OCI-LY1 (cell line): ENCODE results near the gene PSME3.

Experiments
- H2AFZ ChIP-seq: fragments of 200-600 bp; sonication (generic), shearing (Covaris generic); 2 replicates; pipeline ENCODE4 v1.6.0; 2014; ENCODE audit warnings: antibody characterized with exemption, mild to moderate bottlenecking, low read length
- H3F3A ChIP-seq: fragments of 200-600 bp; sonication (generic), shearing (Covaris generic); 2 replicates; pipeline ENCODE4 v1.6.0; 2014; ENCODE audit warnings: mild to moderate bottlenecking, antibody characterized with exemption, low read length, moderate library complexity; ENCODE audit not compliant: insufficient read depth
- H3K27ac ChIP-seq: fragments of 200-600 bp; sonication (generic); 2 replicates; pipeline ENCODE4 v1.5.1; 2014; ENCODE audit warnings: low read length, mixed run types, mild to moderate bottlenecking, low read depth; ENCODE audit not compliant: poor library complexity, severe bottlenecking
- H3K27me3 ChIP-seq: fragments of 200-600 bp; sonication (generic); 2 replicates; pipeline ENCODE4 v1.6.0; 2014; ENCODE audit warnings: antibody characterized with exemption, mild to moderate bottlenecking, low read length, moderate library complexity; ENCODE audit not compliant: insufficient read depth
- H3K36me3 ChIP-seq: fragments of 200-600 bp; sonication (generic); 2 replicates; pipeline ENCODE4 v1.6.1; 2014; ENCODE audit warnings: mild to moderate bottlenecking, antibody characterized with exemption, low read length, moderate library complexity, mixed read lengths; ENCODE audit not compliant: insufficient read depth
- H3K4me1 ChIP-seq: fragments of 200-600 bp; sonication (generic); 2 replicates; pipeline ENCODE4 v1.5.1; 2014; ENCODE audit warnings: mild to moderate bottlenecking, low read length, moderate library complexity; ENCODE audit not compliant: insufficient read depth, severe bottlenecking
- H3K4me2 ChIP-seq: fragments of 200-600 bp; sonication (generic), shearing (Covaris generic); 2 replicates; pipeline ENCODE4 v1.6.1; 2014; ENCODE audit warnings: low read length
- H3K4me3 ChIP-seq: fragments of 200-600 bp; sonication (generic); 2 replicates; pipeline ENCODE4 v1.5.1; 2014; ENCODE audit warnings: low read length, low read depth, mild to moderate bottlenecking, mixed read lengths; ENCODE audit not compliant: poor library complexity, severe bottlenecking
- H3K79me2 ChIP-seq: fragments of 200-600 bp; shearing (Covaris generic); 2 replicates; pipeline ENCODE4 v1.6.1; 2016; ENCODE audit warnings: mixed run types, low read length, mixed read lengths; ENCODE audit not compliant: insufficient read depth
- H3K9ac ChIP-seq: fragments of 200-600 bp; sonication (generic), shearing (Covaris generic); 2 replicates; pipeline ENCODE4 v1.6.1; 2014; ENCODE audit warnings: mild to moderate bottlenecking, low read length, mixed read lengths
- H3K9me2 ChIP-seq: fragments of 200-600 bp; sonication (generic), shearing (Covaris generic); 2 replicates; pipeline ENCODE4 v1.6.1; 2014; ENCODE audit warnings: low read depth, mild to moderate bottlenecking, low read length, mixed read lengths
- H3K9me3 ChIP-seq: fragments of 200-600 bp; shearing (Covaris generic); 2 replicates; pipeline ENCODE4 v1.6.1; 2014; ENCODE audit warnings: low read length, mixed read lengths
- H4K20me1 ChIP-seq: fragments of 200-600 bp; sonication (generic), shearing (Covaris generic); 2 replicates; pipeline ENCODE4 v1.6.0; 2016; ENCODE audit warnings: mild to moderate bottlenecking, low read length; ENCODE audit not compliant: insufficient read depth
- EZH2 ChIP-seq: fragments of 200-600 bp; sonication (generic), shearing (Covaris generic); IDR thresholded peaks from 2 replicates; pipeline ENCODE4 v1.8.0; 2017; ENCODE audit warnings: borderline replicate concordance, mixed run types, mild to moderate bottlenecking, antibody characterized with exemption, low read length, moderate library complexity, mixed read lengths
- TF ChIP-seq, protein P1 (sequence below): fragments of 200-600 bp; sonication (generic), shearing (Covaris generic); IDR thresholded peaks from 2 replicates; pipeline ENCODE4 v1.5.1; 2017; ENCODE audit warnings: mild to moderate bottlenecking, antibody characterized with exemption, low read length, moderate library complexity, mixed read lengths

PSME3 gene

DNA sequence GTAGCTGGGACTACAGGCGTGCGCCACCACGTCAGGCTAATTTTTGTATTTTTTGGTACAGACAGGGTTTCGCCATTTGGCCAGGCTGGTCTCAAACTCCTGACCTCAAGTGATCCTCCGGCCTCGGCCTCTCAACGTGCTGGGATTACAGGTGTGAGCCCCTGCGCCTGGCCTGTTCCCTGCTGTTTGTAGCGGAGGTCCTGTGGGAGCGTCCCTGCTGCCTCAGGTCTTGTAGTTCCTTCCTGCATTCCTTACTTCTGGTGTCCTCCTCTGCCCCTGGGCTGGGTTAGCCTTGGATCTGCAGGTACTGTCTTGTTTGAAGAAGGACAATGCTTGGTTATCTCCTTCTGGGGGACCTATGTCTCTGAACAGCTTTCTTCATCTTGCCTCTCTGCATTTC lies 43.8 kb downstream of the PSME3 start:
- no peaks in the 10 kb centered on the region for H3K36me3 ChIP-seq
- H3K9me2 ChIP-seq, result no peaks in the 10 kb centered on the region
- H3K79me2 ChIP-seq, result no peaks in the 10 kb centered on the region
- H3K9ac ChIP-seq, result no peak overlapping the region
- no peak overlapping the region for H3K4me2 ChIP-seq
- no peaks in the 10 kb centered on the region for H3F3A ChIP-seq
- H3K4me3 ChIP-seq, result no peak overlapping the region
- no peak overlapping the region for H2AFZ ChIP-seq
- H3K27me3 ChIP-seq, result peaks cover 9% of the 10 kb centered on the region; the same call in 1 of the 2 replicates
- H3K27ac ChIP-seq, result no peak overlapping the region
- no peaks in the 10 kb centered on the region for H4K20me1 ChIP-seq
- H3K4me1 ChIP-seq, result no peaks in the 10 kb centered on the region
- TF ChIP-seq, protein P1, sequence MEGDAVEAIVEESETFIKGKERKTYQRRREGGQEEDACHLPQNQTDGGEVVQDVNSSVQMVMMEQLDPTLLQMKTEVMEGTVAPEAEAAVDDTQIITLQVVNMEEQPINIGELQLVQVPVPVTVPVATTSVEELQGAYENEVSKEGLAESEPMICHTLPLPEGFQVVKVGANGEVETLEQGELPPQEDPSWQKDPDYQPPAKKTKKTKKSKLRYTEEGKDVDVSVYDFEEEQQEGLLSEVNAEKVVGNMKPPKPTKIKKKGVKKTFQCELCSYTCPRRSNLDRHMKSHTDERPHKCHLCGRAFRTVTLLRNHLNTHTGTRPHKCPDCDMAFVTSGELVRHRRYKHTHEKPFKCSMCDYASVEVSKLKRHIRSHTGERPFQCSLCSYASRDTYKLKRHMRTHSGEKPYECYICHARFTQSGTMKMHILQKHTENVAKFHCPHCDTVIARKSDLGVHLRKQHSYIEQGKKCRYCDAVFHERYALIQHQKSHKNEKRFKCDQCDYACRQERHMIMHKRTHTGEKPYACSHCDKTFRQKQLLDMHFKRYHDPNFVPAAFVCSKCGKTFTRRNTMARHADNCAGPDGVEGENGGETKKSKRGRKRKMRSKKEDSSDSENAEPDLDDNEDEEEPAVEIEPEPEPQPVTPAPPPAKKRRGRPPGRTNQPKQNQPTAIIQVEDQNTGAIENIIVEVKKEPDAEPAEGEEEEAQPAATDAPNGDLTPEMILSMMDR, result no peak
- no peak for TF ChIP-seq EZH2
- H3K9me3 ChIP-seq, result no peaks in the 10 kb centered on the region

DNA sequence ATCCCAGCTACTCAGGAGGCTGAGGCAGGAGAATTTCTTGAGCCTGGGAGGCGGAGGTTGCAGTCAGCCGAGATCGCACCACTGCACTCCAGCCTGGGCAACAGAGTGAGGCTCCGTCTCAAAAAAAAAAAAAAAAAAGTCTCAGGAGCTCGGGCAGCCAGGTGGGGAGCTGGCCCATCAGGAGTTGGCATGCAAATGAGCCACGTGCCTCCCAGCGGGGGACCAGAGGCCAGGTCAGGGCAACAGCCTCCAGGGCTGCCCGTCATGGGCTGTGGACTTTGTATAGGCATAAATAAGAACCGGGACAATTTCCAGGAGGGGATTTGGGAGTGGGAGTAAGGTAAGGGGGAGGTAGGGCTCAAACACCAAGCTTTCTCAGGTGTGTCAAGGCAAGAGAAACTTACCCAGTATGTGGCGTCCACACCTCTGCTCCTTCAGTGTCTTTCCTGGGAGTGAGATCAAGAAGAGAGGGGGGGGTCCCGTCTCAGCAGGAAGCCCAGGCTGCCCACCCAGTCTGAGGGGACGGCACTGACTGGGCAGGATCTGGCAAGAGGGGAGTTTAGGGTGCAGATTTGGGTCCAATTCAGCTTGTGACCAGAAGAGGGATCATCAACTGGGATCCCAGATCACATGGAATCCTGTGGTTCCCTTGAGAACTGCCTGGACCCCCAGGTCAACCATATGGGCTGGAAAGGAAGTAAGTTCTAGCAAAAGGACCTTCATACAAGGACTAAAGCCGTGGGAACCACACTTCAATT lies 45.1 kb downstream of the PSME3 start:
- Histone ChIP-seq H3K4me3 (no peak overlapping the region), H3K9me2 (no peaks in the 10 kb centered on the region), H4K20me1 (no peaks in the 10 kb centered on the region), H3F3A (no peaks in the 10 kb centered on the region), H3K4me1 (no peaks in the 10 kb centered on the region), H3K27me3 (peaks cover 10% of the 10 kb centered on the region; the same call in 1 of the 2 replicates), H3K79me2 (no peaks in the 10 kb centered on the region), H3K4me2 (no peak overlapping the region), H3K9ac (no peak overlapping the region), H3K36me3 (no peaks in the 10 kb centered on the region), H3K27ac (no peak overlapping the region), H3K9me3 (no peaks in the 10 kb centered on the region), H2AFZ (no peak overlapping the region)
- no peak for TF ChIP-seq EZH2
- TF ChIP-seq, protein P1, result no peak

DNA sequence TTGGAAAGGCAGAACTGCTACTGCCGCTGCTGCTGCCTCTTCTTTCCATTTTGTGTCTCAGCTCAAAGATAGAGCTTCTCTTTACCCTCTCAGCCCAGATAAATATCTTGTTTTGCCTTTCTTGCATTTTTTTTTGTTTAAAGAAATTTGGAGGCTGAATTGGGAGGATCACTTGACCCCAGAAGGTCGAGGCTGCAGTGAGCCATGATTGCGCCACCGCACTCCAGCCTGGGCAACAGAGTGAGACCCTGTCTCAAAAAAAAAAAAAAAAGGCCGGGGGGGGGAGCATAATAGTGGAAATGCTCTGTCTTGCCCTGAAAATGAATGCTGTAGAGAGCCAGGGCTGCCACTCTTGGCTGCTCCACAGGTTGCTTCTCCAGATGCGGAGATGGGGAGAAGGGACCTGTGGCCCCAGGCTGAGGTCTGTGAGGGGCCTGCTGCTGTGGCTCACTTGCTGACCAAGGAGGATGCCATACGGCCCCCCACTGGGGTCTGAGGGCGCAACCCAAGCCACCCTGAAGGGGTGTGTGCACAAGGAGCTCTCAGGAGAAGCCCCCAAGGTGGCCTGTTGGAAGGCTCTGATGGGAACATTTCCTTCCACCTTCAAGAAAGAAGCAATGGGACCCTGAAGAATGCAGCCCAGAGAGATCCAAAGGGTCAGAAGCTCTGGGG lies 45.9 kb downstream of the PSME3 start:
- peaks cover 10% of the 10 kb centered on the region; the same call in 1 of the 2 replicates for H3K27me3 ChIP-seq

More for the DNA sequence above, 45.9 kb downstream of the PSME3 start:
- Histone ChIP-seq H2AFZ (no peak overlapping the region), H3K9me3 (no peaks in the 10 kb centered on the region), H3K79me2 (no peaks in the 10 kb centered on the region), H3K27ac (no peak overlapping the region), H3K9ac (no peak overlapping the region), H4K20me1 (no peaks in the 10 kb centered on the region), H3K9me2 (no peaks in the 10 kb centered on the region), H3K36me3 (no peaks in the 10 kb centered on the region), H3K4me2 (no peak overlapping the region), H3K4me1 (no peaks in the 10 kb centered on the region), H3F3A (no peaks in the 10 kb centered on the region), H3K4me3 (no peak overlapping the region)
- no peak for TF ChIP-seq EZH2
- TF ChIP-seq, protein P1, result no peak
